ENCODE data around the gene ERGIC1.

- no peak for TF ChIP-seq CTCF (IDR thresholded peaks at IDR 0.05 in 2 of 3, conservative IDR thresholded peaks at IDR 0.05 in 1 of 3; ENCODE audit: control insufficient read depth in 2 of 3, extremely low read depth in 1 of 3, insufficient read depth in 1 of 3, low read depth in 3 of 3, low read length in 3 of 3)
- no peak for TF ChIP-seq MAX (IDR thresholded peaks at IDR 0.05; ENCODE audit: low read depth, low read length)
- TF ChIP-seq EP300 (IDR thresholded peaks at IDR 0.05; ENCODE audit: borderline replicate concordance in 1 of 2, control insufficient read depth in 1 of 2, low read depth in 2 of 2, low read length in 2 of 2) = no peak
- no peak for TF ChIP-seq YBX1 (IDR thresholded peaks at IDR 0.05)
- no peak for TF ChIP-seq ESRRA (IDR thresholded peaks at IDR 0.05; ENCODE audit: low read length)
- TF ChIP-seq CHD2 (IDR thresholded peaks at IDR 0.05; ENCODE audit: borderline replicate concordance, low read depth, low read length) = no peak
- TF ChIP-seq POLR2AphosphoS5 (IDR thresholded peaks at IDR 0.05; ENCODE audit: low read length) = no peak
- TF ChIP-seq TARDBP (IDR thresholded peaks at IDR 0.05; ENCODE audit: borderline replicate concordance) = no peak
Observed at GRCh38 chr5:172785429-172786088, 48.5 kb upstream of the ERGIC1 start.
